ENCODE data around the gene LYSET. TPM values are rescaled to one million over a fixed set of nuclear protein-coding genes. Genes with fewer than 3 reads are reported as not detected.
"Not testable (repeated sequence)": the region's sequence is repeated elsewhere in the genome, so short reads cannot be mapped to it uniquely, and the experiment has no call there.

LYSET gene
- polyA plus RNA-seq, 3 donors from 2014 or later = 29.9 to 31.8 (median 30.3) TPM

- not testable (repeated sequence) for H3K27ac Mint-ChIP-seq; DNase-seq; H3K9me3 Mint-ChIP-seq; H3K36me3 Mint-ChIP-seq; H3K27me3 Mint-ChIP-seq (ENCODE audit: low read depth in 3 of 3); H3K4me3 Mint-ChIP-seq; H3K4me1 Mint-ChIP-seq
These were observed 26.8 kb upstream of the LYSET start for GRCh38 chr14:93158349-93158748.

GRCh38 chr14:93159625-93160352, 25.3 kb upstream of the LYSET start:
- not testable (repeated sequence) for H3K4me1 Mint-ChIP-seq; H3K27ac Mint-ChIP-seq; DNase-seq; H3K4me3 Mint-ChIP-seq; H3K9me3 Mint-ChIP-seq; H3K36me3 Mint-ChIP-seq; H3K27me3 Mint-ChIP-seq (ENCODE audit: low read depth in 3 of 3)

GRCh38 chr14:93160353-93160801, 24.7 kb upstream of the LYSET start:
- DNase-seq = no peak
- Mint-ChIP-seq H3K4me1 (no peaks in the 10 kb centered on the region), H3K4me3 (no peak overlapping the region), H3K36me3 (no peaks in the 10 kb centered on the region), H3K27ac (no peak overlapping the region), H3K27me3 (ENCODE audit: low read depth in 3 of 3) (peaks cover 0 to 2% (median 0%) of the 10 kb centered on the region in 3 donors), H3K9me3 (no peaks in the 10 kb centered on the region)

GRCh38 chr14:93161411-93161940, 23.6 kb upstream of the LYSET start:
- H3K27me3 Mint-ChIP-seq (ENCODE audit: low read depth in 3 of 3) = peaks cover 0 to 2% (median 0%) of the 10 kb centered on the region in 3 donors
- H3K36me3 Mint-ChIP-seq = no peaks in the 10 kb centered on the region
- no peaks in the 10 kb centered on the region for H3K9me3 Mint-ChIP-seq
- H3K4me1 Mint-ChIP-seq = no peaks in the 10 kb centered on the region
- H3K4me3 Mint-ChIP-seq = no peak overlapping the region
- DNase-seq = no peak
- no peak overlapping the region for H3K27ac Mint-ChIP-seq

GRCh38 chr14:93163564-93163963, 21.6 kb upstream of the LYSET start:
- H3K36me3 Mint-ChIP-seq = no peaks in the 10 kb centered on the region
- no peak overlapping the region for H3K4me3 Mint-ChIP-seq
- no peaks in the 10 kb centered on the region for H3K4me1 Mint-ChIP-seq
- DNase-seq = no peak
- H3K9me3 Mint-ChIP-seq = no peaks in the 10 kb centered on the region
- H3K27ac Mint-ChIP-seq = no peak overlapping the region
- H3K27me3 Mint-ChIP-seq (ENCODE audit: low read depth in 3 of 3) = no peaks in the 10 kb centered on the region

GRCh38 chr14:93165271-93166265, 19.5 kb upstream of the LYSET start:
- H3K9me3 Mint-ChIP-seq; H3K27ac Mint-ChIP-seq; H3K36me3 Mint-ChIP-seq; H3K4me1 Mint-ChIP-seq; H3K4me3 Mint-ChIP-seq; H3K27me3 Mint-ChIP-seq (ENCODE audit: low read depth in 3 of 3); DNase-seq: not testable (repeated sequence)

GRCh38 chr14:93168610-93169009, 16.5 kb upstream of the LYSET start:
- H3K27ac Mint-ChIP-seq; H3K36me3 Mint-ChIP-seq; H3K4me1 Mint-ChIP-seq; H3K4me3 Mint-ChIP-seq; H3K9me3 Mint-ChIP-seq; DNase-seq; H3K27me3 Mint-ChIP-seq (ENCODE audit: low read depth in 3 of 3): not testable (repeated sequence)

- H3K9me3 Mint-ChIP-seq; H3K36me3 Mint-ChIP-seq; H3K27me3 Mint-ChIP-seq (ENCODE audit: low read depth in 3 of 3); H3K4me3 Mint-ChIP-seq; H3K4me1 Mint-ChIP-seq; DNase-seq; H3K27ac Mint-ChIP-seq: not testable (repeated sequence)
These were observed 15.5 kb upstream of the LYSET start for GRCh38 chr14:93169619-93170018.

- not testable (repeated sequence) for H3K4me3 Mint-ChIP-seq; H3K4me1 Mint-ChIP-seq; H3K9me3 Mint-ChIP-seq; H3K27me3 Mint-ChIP-seq (ENCODE audit: low read depth in 3 of 3); DNase-seq; H3K36me3 Mint-ChIP-seq; H3K27ac Mint-ChIP-seq
These were observed 15.0 kb upstream of the LYSET start for GRCh38 chr14:93170141-93170540.

GRCh38 chr14:93171376-93171775, 13.7 kb upstream of the LYSET start:
- Mint-ChIP-seq H3K4me3 (no peak overlapping the region), H3K27ac (no peak overlapping the region), H3K4me1 (no peaks in the 10 kb centered on the region), H3K9me3 (no peaks in the 10 kb centered on the region), H3K27me3 (ENCODE audit: low read depth in 3 of 3) (peaks cover 0 to 6% (median 2%) of the 10 kb centered on the region in 3 donors), H3K36me3 (no peaks in the 10 kb centered on the region)
- no peak for DNase-seq

GRCh38 chr14:93173943-93174395, 11.1 kb upstream of the LYSET start:
- Mint-ChIP-seq H3K27me3 (ENCODE audit: low read depth in 3 of 3) (peaks cover 0 to 5% (median under 1%) of the 10 kb centered on the region in 3 donors), H3K9me3 (no peaks in the 10 kb centered on the region), H3K4me1 (no peaks in the 10 kb centered on the region), H3K36me3 (no peaks in the 10 kb centered on the region), H3K4me3 (no peak overlapping the region), H3K27ac (no peak overlapping the region)
- no peak for DNase-seq

- not testable (repeated sequence) for H3K4me1 Mint-ChIP-seq; H3K36me3 Mint-ChIP-seq; H3K27me3 Mint-ChIP-seq (ENCODE audit: low read depth in 3 of 3); H3K9me3 Mint-ChIP-seq; H3K27ac Mint-ChIP-seq; H3K4me3 Mint-ChIP-seq; DNase-seq
These were observed 10.4 kb upstream of the LYSET start for GRCh38 chr14:93174731-93175130.

GRCh38 chr14:93175492-93175891, 9.6 kb upstream of the LYSET start:
- H3K9me3 Mint-ChIP-seq = no peaks in the 10 kb centered on the region
- H3K36me3 Mint-ChIP-seq = no peaks in the 10 kb centered on the region
- H3K4me3 Mint-ChIP-seq = no peak overlapping the region
- no peak for DNase-seq
- H3K4me1 Mint-ChIP-seq = no peaks in the 10 kb centered on the region
- no peak overlapping the region for H3K27ac Mint-ChIP-seq
- H3K27me3 Mint-ChIP-seq (ENCODE audit: low read depth in 3 of 3) = peaks cover 0 to 4% (median 3%) of the 10 kb centered on the region in 3 donors

Data from immature natural killer cell (primary cell).